Dermis blood vessel endothelial cell (primary cell): Measurements from ENCODE around the gene UBE2O. TPM values are rescaled to one million over a fixed set of nuclear protein-coding genes. Genes with fewer than 3 reads are reported as not detected.

Source experiments
- DNase-seq: peaks from one replicate; pipeline ENCODE4 v3.0.0; 2010
- total RNA-seq: library from RNA; depleted of rRNA; stranded (reverse); fragments of >200 nt; gene quantifications from 2 replicates; pipeline ENCODE4 v1.2.3, GENCODE V29; 2014

UBE2O gene
- total RNA-seq, 1 donor from 2014 or later, result 20.9 TPM

GRCh38 chr17:76484228-76484725 lies 31.3 kb upstream of the UBE2O start:
- no peak for DNase-seq

- no peak for DNase-seq
These were observed 28.2 kb upstream of the UBE2O start for GRCh38 chr17:76481071-76481655.

- no peak for DNase-seq
These were observed 27.7 kb upstream of the UBE2O start for GRCh38 chr17:76480632-76481031.

GRCh38 chr17:76479515-76480060 lies 26.6 kb upstream of the UBE2O start:
- no peak for DNase-seq

- DNase-seq, result no peak
These were observed 26.0 kb upstream of the UBE2O start for GRCh38 chr17:76478730-76479514.

GRCh38 chr17:76478097-76478496 lies 25.1 kb upstream of the UBE2O start:
- no peak for DNase-seq

GRCh38 chr17:76477576-76477975 lies 24.6 kb upstream of the UBE2O start:
- DNase-seq, result no peak

GRCh38 chr17:76476736-76477135 lies 23.8 kb upstream of the UBE2O start:
- DNase-seq, result no peak

GRCh38 chr17:76475302-76475701 lies 22.4 kb upstream of the UBE2O start:
- DNase-seq, result no peak

GRCh38 chr17:76474894-76475293 lies 21.9 kb upstream of the UBE2O start:
- DNase-seq, result no peak

GRCh38 chr17:76474238-76474637 lies 21.3 kb upstream of the UBE2O start:
- no peak for DNase-seq

GRCh38 chr17:76473541-76473985 lies 20.6 kb upstream of the UBE2O start:
- peak; percentile 44 for DNase-seq

GRCh38 chr17:76472726-76473125 lies 19.8 kb upstream of the UBE2O start:
- no peak for DNase-seq

GRCh38 chr17:76472258-76472645 lies 19.3 kb upstream of the UBE2O start:
- DNase-seq, result no peak

GRCh38 chr17:76471498-76472257 lies 18.7 kb upstream of the UBE2O start:
- DNase-seq, result no peak

- no peak for DNase-seq
These were observed 17.2 kb upstream of the UBE2O start for GRCh38 chr17:76469991-76470739.

- DNase-seq, result no peak
These were observed 16.4 kb upstream of the UBE2O start for GRCh38 chr17:76469076-76469990.

GRCh38 chr17:76468634-76469010 lies 15.7 kb upstream of the UBE2O start:
- no peak for DNase-seq

GRCh38 chr17:76467809-76468633 lies 15.1 kb upstream of the UBE2O start:
- no peak for DNase-seq

- DNase-seq, result no peak
These were observed 14.4 kb upstream of the UBE2O start, which contains the start of gene AANAT for GRCh38 chr17:76467366-76467765. AANAT (plus strand) TSS chr17:76467603; CDS start chr17:76468747, 1,144 bp downstream.
